Mesenchymal stem cell (in vitro differentiated cells and primary cell): ENCODE results near the gene TUBE1.

Source experiments
- DNase-seq: peaks from one replicate; pipeline ENCODE4 v3.0.0-alpha.2; 2013
- H2AFZ ChIP-seq: one replicate; pipeline ENCODE4 v1.6.1; 2013; ENCODE audit warnings: low read depth, mild to moderate bottlenecking, control low read depth, inconsistent platforms, low read length, moderate library complexity
- H2AK5ac ChIP-seq: 2 replicates; pipeline ENCODE4 v1.6.1; 2013; ENCODE audit warnings: low read length, moderate library complexity, mild to moderate bottlenecking, inconsistent platforms; ENCODE audit not compliant: severe bottlenecking
- H2BK120ac ChIP-seq: one replicate; pipeline ENCODE4 v1.6.1; 2013; ENCODE audit warnings: low read depth, mild to moderate bottlenecking, inconsistent platforms, low read length, moderate library complexity
- H2BK12ac ChIP-seq, 2 experiments: one replicate each; pipeline ENCODE4 v1.6.1; 2013; ENCODE audit warnings: inconsistent platforms in 2 of 2, low read length in 2 of 2, mild to moderate bottlenecking in 2 of 2, moderate library complexity in 2 of 2, control low read depth in 1 of 2
- H2BK15ac ChIP-seq: one replicate; pipeline ENCODE4 v1.6.1; 2013; ENCODE audit warnings: mild to moderate bottlenecking, low read depth, inconsistent platforms; ENCODE audit not compliant: poor library complexity, severe bottlenecking
- H2BK5ac ChIP-seq: 2 replicates; pipeline ENCODE4 v1.6.1; 2013; ENCODE audit warnings: low read depth, mild to moderate bottlenecking, low read length, control low read depth, inconsistent platforms; ENCODE audit not compliant: poor library complexity, severe bottlenecking
- H3K14ac ChIP-seq, 2 experiments: one replicate each; pipeline ENCODE4 v1.6.1; 2013; ENCODE audit warnings: inconsistent platforms in 2 of 2, low read length in 2 of 2, control low read depth in 1 of 2, mild to moderate bottlenecking in 1 of 2, moderate library complexity in 1 of 2
- H3K18ac ChIP-seq, 2 experiments: one replicate each; pipeline ENCODE4 v1.6.1; 2013; ENCODE audit warnings: inconsistent platforms in 2 of 2, low read length in 2 of 2, control low read depth in 1 of 2, low read depth in 1 of 2, mild to moderate bottlenecking in 1 of 2
- H3K23ac ChIP-seq, 2 experiments: one replicate each; pipeline ENCODE4 v1.6.1; 2013; ENCODE audit warnings: inconsistent platforms in 2 of 2, low read length in 2 of 2, mild to moderate bottlenecking in 2 of 2, moderate library complexity in 2 of 2, control low read depth in 1 of 2
- H3K27ac ChIP-seq: 2 replicates; pipeline ENCODE4 v1.5.1; 2013; ENCODE audit warnings: mild to moderate bottlenecking, moderate library complexity, low read length, control low read depth, inconsistent platforms; ENCODE audit not compliant: poor library complexity, severe bottlenecking
- H3K27me3 ChIP-seq, 2 experiments: 2 replicates each; pipeline versions ENCODE4 v1.6.1 to v1.7.0; 2013; ENCODE audit warnings: low read length in 2 of 2, mild to moderate bottlenecking in 2 of 2, moderate library complexity in 2 of 2, control low read depth in 1 of 2, inconsistent platforms in 1 of 2; ENCODE audit not compliant: control insufficient read depth in 1 of 2, insufficient read depth in 1 of 2
- H3K36me3 ChIP-seq, 2 experiments: 2 replicates each; pipeline versions ENCODE4 v1.6.1 to v1.7.0; 2013; ENCODE audit warnings: low read length in 2 of 2, control low read depth in 1 of 2, inconsistent platforms in 1 of 2, low read depth in 1 of 2, mild to moderate bottlenecking in 1 of 2; ENCODE audit not compliant: insufficient read depth in 2 of 2, control insufficient read depth in 1 of 2
- H3K4ac ChIP-seq, 2 experiments: one replicate each; pipeline ENCODE4 v1.6.1; 2013; ENCODE audit warnings: inconsistent platforms in 2 of 2, low read length in 2 of 2, mild to moderate bottlenecking in 2 of 2, moderate library complexity in 2 of 2, control low read depth in 1 of 2, low read depth in 1 of 2
- H3K4me1 ChIP-seq: 2 replicates; pipeline ENCODE4 v1.6.1; 2013; ENCODE audit warnings: low read depth, low read length, control low read depth; ENCODE audit not compliant: control insufficient read depth, insufficient read depth
- H3K4me2 ChIP-seq: 2 replicates; pipeline ENCODE4 v1.6.1; 2013; ENCODE audit warnings: low read length, mild to moderate bottlenecking, inconsistent platforms; ENCODE audit not compliant: poor library complexity, severe bottlenecking
- H3K4me3 ChIP-seq, 2 experiments: 2 replicates each; pipeline versions ENCODE4 v1.5.1 to v1.7.0; 2013; ENCODE audit warnings: low read length in 2 of 2, mild to moderate bottlenecking in 2 of 2, control low read depth in 1 of 2, low read depth in 1 of 2; ENCODE audit not compliant: insufficient read depth in 1 of 2
- H3K79me1 ChIP-seq: replicated peaks from 2 replicates; pipeline ENCODE4 v1.6.1; 2013; ENCODE audit warnings: mild to moderate bottlenecking, control low read depth, low read length, inconsistent platforms; ENCODE audit not compliant: poor library complexity, severe bottlenecking
- H3K9ac ChIP-seq: 2 replicates; pipeline ENCODE4 v1.7.0; 2013; ENCODE audit warnings: mild to moderate bottlenecking, low read length, moderate library complexity
- H3K9me3 ChIP-seq: 2 replicates; pipeline ENCODE4 v1.7.0; 2013; ENCODE audit warnings: mild to moderate bottlenecking, low read length; ENCODE audit not compliant: control insufficient read depth
- H4K8ac ChIP-seq: one replicate; pipeline ENCODE4 v1.6.1; 2013; ENCODE audit warnings: inconsistent platforms, mild to moderate bottlenecking, low read length, moderate library complexity
- H4K91ac ChIP-seq: one replicate; pipeline ENCODE4 v1.6.1; 2013; ENCODE audit warnings: mild to moderate bottlenecking, low read length, inconsistent platforms
- WGBS: methylation state at CpG from one replicate; pipeline ENCODE4 v1.1.7; 2013; ENCODE audit warnings: mixed read lengths; 5-methylcytosine and 5-hydroxymethylcytosine counted together

Gene TUBE1

DNA sequence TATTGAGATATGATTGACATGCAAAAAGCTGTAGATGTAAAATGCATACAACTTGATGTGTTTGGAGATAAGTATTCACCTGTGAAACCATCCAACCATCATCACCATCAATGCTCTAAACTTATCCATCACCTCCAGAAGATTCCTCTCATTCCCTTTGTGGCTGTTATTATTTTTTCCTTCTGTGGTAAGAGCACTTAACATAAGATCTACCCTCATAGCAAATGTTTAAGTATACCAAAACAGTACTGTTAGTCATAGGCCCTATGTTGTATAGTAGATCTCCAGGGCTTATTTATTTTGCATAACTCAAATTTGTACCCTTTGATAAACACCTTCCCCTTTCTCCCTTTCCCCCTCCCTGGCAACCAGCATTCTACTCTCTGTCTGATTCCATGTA is 64.5 kb downstream of the TUBE1 start:
- Histone ChIP-seq H4K91ac (no peak overlapping the region), H2BK5ac (no peak overlapping the region), H3K4me1 (no peaks in the 10 kb centered on the region), H3K4ac (no peak overlapping the region), H2BK120ac (no peak overlapping the region), H3K14ac (no peak overlapping the region), H3K36me3 (no peaks in the 10 kb centered on the region), H3K23ac (no peak overlapping the region), H3K27ac (no peak overlapping the region), H3K18ac (no peak overlapping the region), H2AFZ (no peak overlapping the region), H2BK12ac (no peak overlapping the region), H4K8ac (no peak overlapping the region), H3K27me3 (no peaks in the 10 kb centered on the region), H3K9ac (no peak overlapping the region), H3K79me1 (no peaks in the 10 kb centered on the region), H3K9me3 (peaks cover 5% of the 10 kb centered on the region), H3K4me3 (no peak overlapping the region), H3K4me2 (no peak overlapping the region), H2AK5ac (no peak overlapping the region), H2BK15ac (no peak overlapping the region)
- no peak for DNase-seq

DNA sequence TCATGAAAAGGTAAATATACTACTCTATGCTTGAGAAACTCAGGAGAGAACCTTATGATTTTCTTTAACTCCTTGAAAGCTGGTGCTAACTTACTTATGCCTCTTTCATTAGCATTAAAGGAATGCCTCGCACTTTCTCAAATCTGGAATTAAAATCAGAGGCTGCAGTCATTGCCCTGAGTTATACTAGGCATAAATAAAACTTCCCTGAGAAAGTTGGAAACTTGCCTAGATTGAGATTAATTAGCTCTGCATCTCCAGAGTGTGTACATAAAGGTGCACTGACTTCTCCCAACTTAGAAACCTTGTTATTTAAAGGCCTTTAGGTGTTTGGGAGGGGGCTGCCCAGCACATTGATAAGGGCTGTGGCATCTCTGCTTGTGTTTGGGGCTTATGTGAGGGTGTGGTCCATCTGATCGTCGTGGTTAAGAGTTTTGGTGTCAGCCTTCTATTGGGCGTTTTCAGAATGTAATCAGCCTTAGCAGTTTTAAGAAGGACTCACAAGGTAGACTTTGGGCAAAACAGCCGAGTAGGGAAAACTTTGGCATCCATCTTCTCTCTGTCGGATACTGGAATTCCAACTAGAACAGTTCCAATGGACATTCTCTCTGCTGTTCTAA is 65.5 kb downstream of the TUBE1 start:
- Histone ChIP-seq H3K79me1 (no peaks in the 10 kb centered on the region), H4K91ac (no peak overlapping the region), H4K8ac (no peak overlapping the region), H3K23ac (no peak overlapping the region), H3K4ac (no peak overlapping the region), H2AK5ac (no peak overlapping the region), H2BK12ac (no peak overlapping the region), H3K4me1 (no peaks in the 10 kb centered on the region), H3K4me2 (no peak overlapping the region), H2BK15ac (no peak overlapping the region), H2AFZ (no peak overlapping the region), H3K27me3 (no peaks in the 10 kb centered on the region), H3K4me3 (no peak overlapping the region), H3K18ac (no peak overlapping the region), H3K36me3 (no peaks in the 10 kb centered on the region), H2BK5ac (no peak overlapping the region), H3K27ac (no peak overlapping the region), H3K9me3 (peaks cover 5% of the 10 kb centered on the region), H3K9ac (no peak overlapping the region), H3K14ac (no peak overlapping the region), H2BK120ac (no peak overlapping the region)
- WGBS = 95% methylated on average over 6 of the region's 6 CpGs
- DNase-seq = no peak
